Erythroblast (primary cell): ENCODE measurements around the gene SLC52A1.

Source experiments
- GATA1 ChIP-seq: IDR thresholded peaks from 2 replicates; pipeline ENCODE4 v1.6.1; 2011; ENCODE audit warnings: low read depth, mild to moderate bottlenecking, control low read depth, low read length, moderate library complexity
- POLR2A ChIP-seq: IDR thresholded peaks from 2 replicates; pipeline ENCODE4 v1.6.1; 2011; ENCODE audit warnings: mild to moderate bottlenecking, low read length

- no peak for TF ChIP-seq POLR2A
- TF ChIP-seq GATA1: no peak
Measured at GRCh38 chr17:4999430-5000093, 35.7 kb downstream of the SLC52A1 start.
